NT2/D1 (cell line): ENCODE results near the gene EMP2.

Source experiments
- YY1 ChIP-seq: IDR thresholded peaks from 2 replicates; pipeline ENCODE4 v1.6.1; 2011; ENCODE audit not compliant: insufficient read length, insufficient read depth
- ZNF274 ChIP-seq: IDR thresholded peaks from 2 replicates; pipeline ENCODE4 v1.6.1; 2011; ENCODE audit warnings: mild to moderate bottlenecking, low read depth, low read length

DNA sequence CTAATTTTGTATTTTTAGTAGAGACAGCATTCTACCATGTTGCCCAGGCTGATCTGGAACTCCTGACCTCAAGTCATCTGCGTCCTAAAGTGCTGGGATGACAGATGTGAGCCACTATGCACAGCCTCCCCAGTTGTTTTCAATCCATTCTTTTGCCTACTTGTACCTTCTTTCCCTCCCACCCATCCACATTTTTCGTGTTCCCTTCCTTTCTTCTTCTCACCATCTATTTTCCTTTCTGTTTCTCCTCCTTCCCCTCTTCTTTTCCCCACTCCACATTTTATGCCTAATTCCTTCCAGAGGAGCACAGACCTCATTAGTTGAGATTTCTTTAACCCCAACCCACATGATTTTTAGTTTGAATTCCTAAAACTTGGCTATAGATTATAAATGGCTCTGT, 100.2 kb downstream of the EMP2 start:
- TF ChIP-seq ZNF274 = no peak
- no peak for TF ChIP-seq YY1
